OCI-LY7 (cell line): Measurements from ENCODE around the gene SMIM26. TPM values are rescaled to one million over a fixed set of nuclear protein-coding genes. Genes with fewer than 3 reads are reported as not detected.
A peak's percentile ranks its signal among the peaks of the same experiment; 100 is the strongest.

Source experiments
- BruUV-seq: library from RNA; stranded (reverse); fragments of 400-500 nt; replicated peaks from 2 replicates; lab custom pipeline; 2021; lab: Mats Ljungman, UMichigan
- CTCF ChIA-PET: fragments of 300-600 bp; sonication (Branson Sonifier 250); formaldehyde crosslinking; loops from one replicate; lab custom pipeline; 2022; ENCODE audit warnings: antibody characterized with exemption; ENCODE audit not compliant: unreplicated experiment; lab: Charles Lee
- POLR2A ChIA-PET: fragments of 300-600 bp; sonication (Branson Sonifier 250); formaldehyde crosslinking; loops from one replicate; lab custom pipeline; 2022; ENCODE audit warnings: antibody characterized with exemption; lab: Charles Lee
- DNase-seq: peaks from one replicate; pipeline ENCODE4 v3.0.0-alpha.2; 2015; ENCODE audit warnings: low spot score
- H2AFZ ChIP-seq: fragments of 200-600 bp; sonication (generic), shearing (Covaris generic); 2 replicates; pipeline ENCODE4 v1.6.1; 2014; ENCODE audit warnings: mild to moderate bottlenecking, antibody characterized with exemption, low read length, moderate library complexity
- H3K27ac ChIP-seq: fragments of 200-600 bp; sonication (generic); 2 replicates; pipeline ENCODE4 v1.5.1; 2014; ENCODE audit warnings: mixed run types, low read depth, mild to moderate bottlenecking, moderate library complexity, low read length, inconsistent platforms; ENCODE audit not compliant: poor library complexity, severe bottlenecking
- H3K36me3 ChIP-seq: fragments of 200-600 bp; sonication (generic); 2 replicates; pipeline ENCODE4 v1.6.1; 2014; ENCODE audit warnings: mild to moderate bottlenecking, antibody characterized with exemption, low read length, moderate library complexity, mixed read lengths; ENCODE audit not compliant: insufficient read depth
- H3K4me1 ChIP-seq: fragments of 200-600 bp; sonication (generic); 2 replicates; pipeline ENCODE4 v1.5.1; 2014; ENCODE audit warnings: mild to moderate bottlenecking, low read length; ENCODE audit not compliant: insufficient read depth, poor library complexity, severe bottlenecking
- H3K4me2 ChIP-seq: fragments of 200-600 bp; sonication (generic); 2 replicates; pipeline ENCODE4 v1.6.1; 2014; ENCODE audit warnings: mild to moderate bottlenecking, low read length
- H3K4me3 ChIP-seq: fragments of 200-600 bp; sonication (generic); 2 replicates; pipeline ENCODE4 v1.5.1; 2014; ENCODE audit warnings: mild to moderate bottlenecking, low read depth, low read length; ENCODE audit not compliant: poor library complexity, severe bottlenecking
- H3K79me2 ChIP-seq: fragments of 200-600 bp; sonication (generic); 2 replicates; pipeline ENCODE4 v1.6.1; 2016; ENCODE audit warnings: low read depth, mild to moderate bottlenecking, low read length, moderate library complexity, mixed read lengths; ENCODE audit not compliant: insufficient read depth
- H3K9me2 ChIP-seq: fragments of 200-600 bp; sonication (generic); 2 replicates; pipeline ENCODE4 v1.6.1; 2016; ENCODE audit warnings: mild to moderate bottlenecking, low read length, mixed read lengths; ENCODE audit not compliant: insufficient read depth
- H3K9me3 ChIP-seq: fragments of 200-600 bp; sonication (generic); 2 replicates; pipeline ENCODE4 v1.6.1; 2014; ENCODE audit warnings: mild to moderate bottlenecking, mixed run types, low read length, mixed read lengths
- H4K20me1 ChIP-seq: fragments of 200-600 bp; sonication (generic); 2 replicates; pipeline ENCODE4 v1.6.1; 2014; ENCODE audit warnings: mild to moderate bottlenecking, antibody characterized with exemption, low read length, moderate library complexity, mixed read lengths; ENCODE audit not compliant: insufficient read depth
- CTCF ChIP-seq: fragments of 200-600 bp; sonication (generic); conservative IDR thresholded peaks from 2 replicates; pipeline ENCODE4 v1.5.1; 2014; ENCODE audit warnings: mild to moderate bottlenecking, antibody characterized with exemption, low read length, moderate library complexity, mixed read lengths
- EZH2phosphoT487 ChIP-seq: fragments of 200-600 bp; sonication (generic); IDR thresholded peaks from 2 replicates; pipeline ENCODE4 v1.6.1; 2018; ENCODE audit warnings: low read depth, borderline replicate concordance, mild to moderate bottlenecking, mixed run types, antibody characterized with exemption, low read length, moderate library complexity, mixed read lengths
- intact Hi-C: fragments of 100-400 bp; cut with micrococcal nuclease; formaldehyde crosslinking; loops from one replicate; pipeline ENCODE4 v1.10.0; 2022; ENCODE audit not compliant: unreplicated experiment
- total RNA-seq, 2 experiments: library from RNA; depleted of rRNA in 1 of 2; stranded (reverse); fragments of >200 nt in 1 of 2; shearing (Covaris generic) in 1 of 2; gene quantifications; 2 replicates each; pipeline ENCODE4 v1.2.3, GENCODE V29; 2014 to 2022

The SMIM26 gene
- total RNA-seq, 2 experiments from 2014 or later, result 71.2 to 161 TPM

- intact Hi-C loops, result loop anchor here (5.0 kb wide), 1 partner anchor 176 kb away; no protein-coding TSS in a partner anchor
- Histone ChIP-seq H3K4me3 (peak within 1 kb of the TSS; percentile 81), H4K20me1 (no peaks in the 10 kb centered on the region), H3K27ac (peak within 1 kb of the TSS; percentile 10), H3K9me3 (no peaks in the 10 kb centered on the region), H3K4me2 (peak within 1 kb of the TSS; percentile 88), H3K9me2 (no peaks in the 10 kb centered on the region), H3K36me3 (no peaks in the 10 kb centered on the region), H3K4me1 (peaks cover 15% of the 10 kb centered on the region), H2AFZ (peak within 1 kb of the TSS; percentile 95), H3K79me2 (no peaks in the 10 kb centered on the region; the same call in 1 of the 2 replicates)
- BruUV-seq, result no TSS peak
- TF ChIP-seq EZH2phosphoT487 (no peak), CTCF (peak; percentile 76)
- ChIA-PET CTCF (no interaction called here), POLR2A (interaction anchor here (0.6 to 1.9 kb wide), 6 partner anchors 32 to 415 kb away, joined by 3 to 11 read pairs (median 4); partner anchors contain the start of genes DZANK1, POLR3F and SEC23B)
- peak; percentile 87 for DNase-seq
Measured at GRCh38 chr20:18587665-18588573, 20.7 kb downstream of the SMIM26 start, which contains the start of gene DTD1. Gene DTD1 (plus strand): TSS chr20:18588054. CDS start chr20:18588073, 19 bp downstream.

GRCh38 chr20:18588574-18588933, 21.3 kb downstream of the SMIM26 start:
- Histone ChIP-seq H3K9me2 (no peaks in the 10 kb centered on the region), H4K20me1 (no peaks in the 10 kb centered on the region), H3K36me3 (no peaks in the 10 kb centered on the region), H3K4me3 (peak overlapping the region; percentile 81), H2AFZ (peak overlapping the region; percentile 95), H3K79me2 (no peaks in the 10 kb centered on the region; the same call in 1 of the 2 replicates), H3K4me2 (peak overlapping the region; percentile 88), H3K9me3 (no peaks in the 10 kb centered on the region), H3K4me1 (peaks cover 15% of the 10 kb centered on the region), H3K27ac (peak overlapping the region; percentile 10)
- TF ChIP-seq EZH2phosphoT487, result no peak
- TF ChIP-seq CTCF, result no peak
- ChIA-PET POLR2A (interaction anchor here (0.6 to 1.9 kb wide), 7 partner anchors 32 to 414 kb away, joined by 3 to 11 read pairs (median 4); partner anchors contain the start of genes DZANK1, POLR3F and SEC23B), CTCF (no interaction called here)
- no TSS peak for BruUV-seq
- no peak for DNase-seq
- intact Hi-C loops, result loop anchor here (5.0 kb wide), 1 partner anchor 176 kb away; no protein-coding TSS in a partner anchor
